ENCODE results near the gene NME9. TPM values are rescaled to one million over a fixed set of nuclear protein-coding genes. Genes with fewer than 3 reads are reported as not detected.

The NME9 gene
- total and polyA plus RNA-seq, 4 experiments from 2014 or later: 0.80 to 1.4 (median 1.1) TPM

GRCh38 chr3:138323971-138324370 is 5.7 kb downstream of the NME9 start:
- DNase-seq: no peak
- Mint-ChIP-seq H3K9me3 (no peaks in the 10 kb centered on the region), H3K36me3 (no peaks in the 10 kb centered on the region), H3K27ac (no peak overlapping the region), H3K4me3 (no peak overlapping the region), H3K4me1 (peaks cover 17 to 41% (median 24%) of the 10 kb centered on the region in 4 donors), H3K27me3 (peaks cover 0 to 1% of the 10 kb centered on the region in 2 donors)
- peaks cover 17% of the 10 kb centered on the region for H3K4me1 ChIP-seq (ENCODE audit: insufficient read depth, low read length)
- ChIA-PET POLR2A (ENCODE audit: partially characterized antibody) (no interaction called here), CTCF (ENCODE audit: partially characterized antibody) (interaction anchor here (1.0 to 1.2 kb wide), 3 partner anchors 73 to 142 kb away, joined by 3 read pairs; no protein-coding TSS in a partner anchor)
- intact Hi-C loops (cut with micrococcal nuclease): no loop called here
- H3K27ac ChIP-seq (ENCODE audit: low read depth, low read length): no peak overlapping the region
- no peaks in the 10 kb centered on the region for H3K9me3 ChIP-seq (ENCODE audit: control insufficient read depth in 1 of 2, low read length in 2 of 2)
- no peaks in the 10 kb centered on the region for H3K36me3 ChIP-seq (ENCODE audit: insufficient read depth, low read length)
- H3K4me3 ChIP-seq (ENCODE audit: low read length in 2 of 2): no peak overlapping the region
- no peaks in the 10 kb centered on the region for H3K27me3 ChIP-seq (ENCODE audit: insufficient read depth, low read length)

- no peaks in the 10 kb centered on the region for H3K36me3 ChIP-seq (ENCODE audit: insufficient read depth, low read length)
- H3K4me1 Mint-ChIP-seq: peaks cover 4 to 9% (median 6%) of the 10 kb centered on the region in 4 donors
- CTCF ChIA-PET (ENCODE audit: partially characterized antibody): no interaction called here
- H3K27ac ChIP-seq (ENCODE audit: low read depth, low read length): no peak overlapping the region
- peaks cover 4% of the 10 kb centered on the region for H3K4me1 ChIP-seq (ENCODE audit: insufficient read depth, low read length)
- H3K27me3 ChIP-seq (ENCODE audit: insufficient read depth, low read length): no peaks in the 10 kb centered on the region
- H3K9me3 ChIP-seq (ENCODE audit: control insufficient read depth in 1 of 2, low read length in 2 of 2): no peaks in the 10 kb centered on the region
- DNase-seq: no peak
- intact Hi-C loops (cut with micrococcal nuclease): no loop called here
- H3K27ac Mint-ChIP-seq: no peak overlapping the region
- no peak overlapping the region for H3K4me3 ChIP-seq (ENCODE audit: low read length in 2 of 2)
- no peak overlapping the region for H3K4me3 Mint-ChIP-seq
- H3K36me3 Mint-ChIP-seq: no peaks in the 10 kb centered on the region
- POLR2A ChIA-PET (ENCODE audit: partially characterized antibody): no interaction called here
- H3K9me3 Mint-ChIP-seq: peaks cover 0 to under 1% (median 0%) of the 10 kb centered on the region in 8 donors
- H3K27me3 Mint-ChIP-seq: peaks cover 0 to 1% of the 10 kb centered on the region in 2 donors
Observed at GRCh38 chr3:138317687-138318086, 12.0 kb downstream of the NME9 start.

DNA sequence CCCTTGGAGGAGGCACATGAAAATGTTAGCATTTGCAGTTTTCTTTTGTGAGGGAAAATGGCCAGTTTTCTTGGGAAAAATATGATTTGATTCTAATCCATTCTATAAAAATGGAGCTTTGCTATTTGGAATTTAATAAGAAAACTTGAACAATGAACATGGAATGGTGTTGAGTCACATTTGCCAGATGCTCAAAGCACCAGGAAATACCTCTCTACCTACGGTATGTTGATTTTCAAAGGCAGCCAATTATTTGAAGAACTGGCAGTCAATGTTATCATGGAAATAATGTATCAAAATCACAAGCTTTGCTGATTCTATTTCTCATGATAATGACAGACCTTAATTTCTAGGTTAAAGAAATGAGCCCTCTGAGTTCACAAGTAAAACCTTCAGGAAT is 14.9 kb downstream of the NME9 start:
- Mint-ChIP-seq H3K9me3 (peaks cover 9 to 25% (median 18%) of the 10 kb centered on the region in 8 donors), H3K4me3 (no peak overlapping the region), H3K27me3 (peaks cover 0 to 2% of the 10 kb centered on the region in 2 donors), H3K36me3 (peaks cover 5 to 14% of the 10 kb centered on the region in 2 donors), H3K27ac (no peak overlapping the region), H3K4me1 (no peaks in the 10 kb centered on the region)
- POLR2A ChIA-PET (ENCODE audit: partially characterized antibody): no interaction called here
- H3K36me3 ChIP-seq (ENCODE audit: insufficient read depth, low read length): no peaks in the 10 kb centered on the region
- H3K27ac ChIP-seq (ENCODE audit: low read depth, low read length): no peak overlapping the region
- no peak overlapping the region for H3K4me3 ChIP-seq (ENCODE audit: low read length in 2 of 2)
- H3K27me3 ChIP-seq (ENCODE audit: insufficient read depth, low read length): no peaks in the 10 kb centered on the region
- intact Hi-C loops (cut with micrococcal nuclease): no loop called here
- no peaks in the 10 kb centered on the region for H3K4me1 ChIP-seq (ENCODE audit: insufficient read depth, low read length)
- no peaks in the 10 kb centered on the region for H3K9me3 ChIP-seq (ENCODE audit: control insufficient read depth in 1 of 2, low read length in 2 of 2)
- DNase-seq: no peak
- CTCF ChIA-PET (ENCODE audit: partially characterized antibody): interaction anchor here (1.2 kb wide), 1 partner anchor 13 kb away, joined by 3 read pairs; no protein-coding TSS in a partner anchor

DNA sequence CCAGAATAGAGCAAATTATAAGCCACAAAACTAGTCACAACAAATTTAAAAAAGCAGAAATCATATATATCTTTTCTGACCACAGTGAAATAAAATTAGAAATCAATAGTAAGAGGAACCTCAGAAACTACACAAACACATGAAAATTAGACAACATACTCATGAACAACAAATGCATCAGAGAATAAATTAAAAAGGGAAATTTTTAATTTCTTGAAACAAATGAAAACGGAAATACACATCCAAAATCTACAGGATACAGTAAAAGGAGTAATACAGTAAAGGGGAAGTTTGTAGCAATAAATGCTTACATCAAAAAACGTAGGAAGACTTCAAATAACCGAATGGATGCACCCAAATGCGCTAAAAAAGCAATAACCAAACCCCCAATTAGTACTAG is 19.2 kb downstream of the NME9 start:
- H3K27me3 Mint-ChIP-seq: peaks cover 2 to 5% of the 10 kb centered on the region in 2 donors
- Histone ChIP-seq H3K36me3 (ENCODE audit: insufficient read depth, low read length) (no peaks in the 10 kb centered on the region), H3K27ac (ENCODE audit: low read depth, low read length) (no peak overlapping the region), H3K4me1 (ENCODE audit: insufficient read depth, low read length) (no peaks in the 10 kb centered on the region), H3K9me3 (ENCODE audit: control insufficient read depth in 1 of 2, low read length in 2 of 2) (peaks cover 5 to 10% of the 10 kb centered on the region in 2 donors), H3K4me3 (ENCODE audit: low read length in 2 of 2) (no peak overlapping the region), H3K27me3 (ENCODE audit: insufficient read depth, low read length) (no peaks in the 10 kb centered on the region)
- no peaks in the 10 kb centered on the region for H3K4me1 Mint-ChIP-seq
- H3K27ac Mint-ChIP-seq: no peak overlapping the region
- DNase-seq: no peak
- H3K4me3 Mint-ChIP-seq: no peak overlapping the region
- CTCF ChIA-PET (ENCODE audit: partially characterized antibody): no interaction called here
- peaks cover 9 to 50% (median 42%) of the 10 kb centered on the region in 8 donors for H3K9me3 Mint-ChIP-seq
- H3K36me3 Mint-ChIP-seq: peaks cover 20 to 29% of the 10 kb centered on the region in 2 donors
- intact Hi-C loops (cut with micrococcal nuclease): no loop called here
- POLR2A ChIA-PET (ENCODE audit: partially characterized antibody): no interaction called here

- H3K27ac Mint-ChIP-seq: no peak overlapping the region
- Histone ChIP-seq H3K9me3 (ENCODE audit: control insufficient read depth in 1 of 2, low read length in 2 of 2) (peaks cover 5 to 10% of the 10 kb centered on the region in 2 donors), H3K36me3 (ENCODE audit: insufficient read depth, low read length) (no peaks in the 10 kb centered on the region), H3K27me3 (ENCODE audit: insufficient read depth, low read length) (no peaks in the 10 kb centered on the region), H3K27ac (ENCODE audit: low read depth, low read length) (no peak overlapping the region), H3K4me3 (ENCODE audit: low read length in 2 of 2) (no peak overlapping the region), H3K4me1 (ENCODE audit: insufficient read depth, low read length) (no peaks in the 10 kb centered on the region)
- H3K36me3 Mint-ChIP-seq: peaks cover 20 to 29% of the 10 kb centered on the region in 2 donors
- no peak for DNase-seq
- ChIA-PET CTCF (ENCODE audit: partially characterized antibody) (no interaction called here), POLR2A (ENCODE audit: partially characterized antibody) (no interaction called here)
- peaks cover 2 to 5% of the 10 kb centered on the region in 2 donors for H3K27me3 Mint-ChIP-seq
- H3K9me3 Mint-ChIP-seq: peaks cover 9 to 50% (median 42%) of the 10 kb centered on the region in 8 donors
- no peak overlapping the region for H3K4me3 Mint-ChIP-seq
- H3K4me1 Mint-ChIP-seq: no peaks in the 10 kb centered on the region
- intact Hi-C loops (cut with micrococcal nuclease): no loop called here
Observed at GRCh38 chr3:138308783-138309182, 20.9 kb downstream of the NME9 start.

GRCh38 chr3:138307899-138308298 is 21.8 kb downstream of the NME9 start:
- Histone ChIP-seq H3K4me1 (ENCODE audit: insufficient read depth, low read length) (no peaks in the 10 kb centered on the region), H3K4me3 (ENCODE audit: low read length in 2 of 2) (no peak overlapping the region), H3K27ac (ENCODE audit: low read depth, low read length) (no peak overlapping the region), H3K9me3 (ENCODE audit: control insufficient read depth in 1 of 2, low read length in 2 of 2) (peaks cover 5 to 10% of the 10 kb centered on the region in 2 donors), H3K36me3 (ENCODE audit: insufficient read depth, low read length) (no peaks in the 10 kb centered on the region), H3K27me3 (ENCODE audit: insufficient read depth, low read length) (no peaks in the 10 kb centered on the region)
- peak overlapping the region in 1 of 7 donors; percentile 46 for H3K27ac Mint-ChIP-seq
- no peak for DNase-seq
- H3K9me3 Mint-ChIP-seq: peaks cover 9 to 50% (median 42%) of the 10 kb centered on the region in 8 donors
- H3K36me3 Mint-ChIP-seq: peaks cover 20 to 29% of the 10 kb centered on the region in 2 donors
- CTCF ChIA-PET (ENCODE audit: partially characterized antibody): no interaction called here
- peak overlapping the region in 2 of 8 donors; percentile 22 to 34 for H3K4me3 Mint-ChIP-seq
- H3K27me3 Mint-ChIP-seq: peaks cover 2 to 5% of the 10 kb centered on the region in 2 donors
- intact Hi-C loops (cut with micrococcal nuclease): no loop called here
- POLR2A ChIA-PET (ENCODE audit: partially characterized antibody): no interaction called here
- H3K4me1 Mint-ChIP-seq: no peaks in the 10 kb centered on the region

GRCh38 chr3:138303474-138303873 is 26.2 kb downstream of the NME9 start:
- Histone ChIP-seq H3K9me3 (ENCODE audit: control insufficient read depth in 1 of 2, low read length in 2 of 2) (peaks cover 4 to 9% of the 10 kb centered on the region in 2 donors), H3K4me1 (ENCODE audit: insufficient read depth, low read length) (no peaks in the 10 kb centered on the region), H3K27me3 (ENCODE audit: insufficient read depth, low read length) (no peaks in the 10 kb centered on the region), H3K36me3 (ENCODE audit: insufficient read depth, low read length) (no peaks in the 10 kb centered on the region), H3K27ac (ENCODE audit: low read depth, low read length) (no peak overlapping the region), H3K4me3 (ENCODE audit: low read length in 2 of 2) (no peak overlapping the region)
- Mint-ChIP-seq H3K27me3 (peaks cover 1 to 2% of the 10 kb centered on the region in 2 donors), H3K4me1 (peaks cover 0 to 1% (median 0%) of the 10 kb centered on the region in 4 donors), H3K9me3 (peaks cover 0 to 19% (median 14%) of the 10 kb centered on the region in 8 donors), H3K36me3 (peaks cover 18 to 19% of the 10 kb centered on the region in 2 donors), H3K27ac (no peak overlapping the region), H3K4me3 (no peak overlapping the region)
- intact Hi-C loops (cut with micrococcal nuclease): no loop called here
- ChIA-PET POLR2A (ENCODE audit: partially characterized antibody) (no interaction called here), CTCF (ENCODE audit: partially characterized antibody) (interaction anchor here (1.0 to 1.3 kb wide), 2 partner anchors 10 to 26 kb away, joined by 3 read pairs; no protein-coding TSS in a partner anchor)
- DNase-seq: no peak

All from CD4-positive, alpha-beta memory T cell (primary cell).